ENCODE measurements around the gene HORMAD1.
"Not testable (repeated sequence)": the region's sequence is repeated elsewhere in the genome, so short reads cannot be mapped to it uniquely, and the experiment has no call there.

HORMAD1 gene, protein sequence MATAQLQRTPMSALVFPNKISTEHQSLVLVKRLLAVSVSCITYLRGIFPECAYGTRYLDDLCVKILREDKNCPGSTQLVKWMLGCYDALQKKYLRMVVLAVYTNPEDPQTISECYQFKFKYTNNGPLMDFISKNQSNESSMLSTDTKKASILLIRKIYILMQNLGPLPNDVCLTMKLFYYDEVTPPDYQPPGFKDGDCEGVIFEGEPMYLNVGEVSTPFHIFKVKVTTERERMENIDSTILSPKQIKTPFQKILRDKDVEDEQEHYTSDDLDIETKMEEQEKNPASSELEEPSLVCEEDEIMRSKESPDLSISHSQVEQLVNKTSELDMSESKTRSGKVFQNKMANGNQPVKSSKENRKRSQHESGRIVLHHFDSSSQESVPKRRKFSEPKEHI
- total RNA-seq: 0 to 0.67 (median 0.32) reads per million in 9 experiments

DNA sequence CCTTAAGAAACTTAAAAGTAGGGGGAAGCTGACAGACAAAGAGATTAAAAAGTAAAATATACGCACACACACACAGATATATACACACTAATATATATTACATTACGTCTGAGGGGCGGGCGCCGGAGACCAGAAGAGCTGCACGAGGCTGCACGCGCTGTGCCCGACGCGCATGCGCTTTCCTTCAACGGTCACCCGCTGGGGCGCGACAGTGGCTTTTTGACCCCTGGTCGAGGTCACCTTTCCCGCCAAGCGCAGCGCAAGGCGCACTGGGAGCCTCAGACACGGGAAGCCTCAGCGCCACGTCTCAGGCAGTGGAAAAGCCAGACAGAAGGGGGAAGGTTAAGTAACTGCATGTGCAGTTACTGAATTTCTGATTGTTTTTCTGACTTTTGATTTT is at the start of gene HORMAD1:
HORMAD1 (minus strand) TSS at position 193 of the 400 bp plus-strand sequence. CDS start 1,390 bp downstream, outside the sequence.
- H3K27ac Mint-ChIP-seq: no peak within 1 kb of the TSS
- no peak within 1 kb of the TSS for H3K4me3 Mint-ChIP-seq
- DNase-seq (no peak), ATAC-seq (replicated peaks) (no peak)
- no peaks in the 10 kb centered on the region for H3K36me3 Mint-ChIP-seq (ENCODE audit: insufficient read depth)
- no peaks in the 10 kb centered on the region for H3K27me3 Mint-ChIP-seq
- H3K9me3 Mint-ChIP-seq: no peaks in the 10 kb centered on the region
- peaks cover 0 to 6% of the 10 kb centered on the region in 2 donors for H3K4me1 Mint-ChIP-seq (ENCODE audit: low read depth in 2 of 2)

DNA sequence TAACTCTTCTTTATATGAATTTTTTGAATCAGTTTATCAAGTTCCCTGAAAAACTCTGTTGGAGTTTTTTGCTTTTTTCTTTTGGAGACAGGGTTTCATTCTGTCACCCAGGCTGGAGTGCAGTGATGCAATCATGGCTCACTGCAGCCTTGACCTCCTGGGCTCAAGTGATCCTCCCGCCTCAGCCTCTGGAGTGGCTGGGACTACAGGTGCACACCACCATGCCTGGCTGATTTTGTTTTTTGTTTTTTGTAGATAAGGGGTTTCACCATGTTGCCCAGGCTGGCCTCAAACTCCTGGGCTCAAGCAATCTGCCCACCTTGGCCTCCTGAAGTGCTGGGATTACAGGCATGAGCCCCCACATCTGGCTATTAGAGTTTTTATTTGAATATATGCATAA is 47.0 kb upstream of the HORMAD1 start:
- peaks cover 10% of the 10 kb centered on the region for H3K36me3 Mint-ChIP-seq (ENCODE audit: insufficient read depth)
- not testable (repeated sequence) for H3K4me3 Mint-ChIP-seq; H3K9me3 Mint-ChIP-seq; DNase-seq; ATAC-seq (replicated peaks); H3K27me3 Mint-ChIP-seq
- peak overlapping the region in 1 of 2 donors; percentile 87 for H3K27ac Mint-ChIP-seq
- H3K4me1 Mint-ChIP-seq (ENCODE audit: low read depth in 2 of 2): peaks cover 32 to 41% of the 10 kb centered on the region in 2 donors

DNA sequence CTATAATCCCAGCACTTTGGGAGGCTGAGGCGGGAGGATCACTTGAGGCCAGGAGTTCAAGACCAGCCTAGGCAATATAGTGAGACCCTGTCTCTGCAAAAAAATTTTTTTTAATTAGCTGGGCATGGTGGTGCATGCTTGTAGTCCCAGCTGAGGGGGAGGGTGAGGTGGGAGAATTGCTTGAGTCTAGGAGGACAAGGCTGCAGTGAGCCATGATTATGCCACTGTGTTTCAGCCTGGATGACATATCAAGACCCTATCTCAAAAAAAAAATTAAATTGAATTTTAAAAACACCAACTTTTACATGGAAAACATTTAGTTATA is 45.2 kb upstream of the HORMAD1 start:
- H3K27ac Mint-ChIP-seq: peak overlapping the region; percentile 96 to 97
- H3K36me3 Mint-ChIP-seq (ENCODE audit: insufficient read depth): peaks cover 13% of the 10 kb centered on the region
- H3K4me3 Mint-ChIP-seq: peak overlapping the region; percentile 89 to 96
- not testable (repeated sequence) for ATAC-seq (replicated peaks); H3K9me3 Mint-ChIP-seq; H3K27me3 Mint-ChIP-seq; DNase-seq
- peaks cover 30 to 40% of the 10 kb centered on the region in 2 donors for H3K4me1 Mint-ChIP-seq (ENCODE audit: low read depth in 2 of 2)

DNA sequence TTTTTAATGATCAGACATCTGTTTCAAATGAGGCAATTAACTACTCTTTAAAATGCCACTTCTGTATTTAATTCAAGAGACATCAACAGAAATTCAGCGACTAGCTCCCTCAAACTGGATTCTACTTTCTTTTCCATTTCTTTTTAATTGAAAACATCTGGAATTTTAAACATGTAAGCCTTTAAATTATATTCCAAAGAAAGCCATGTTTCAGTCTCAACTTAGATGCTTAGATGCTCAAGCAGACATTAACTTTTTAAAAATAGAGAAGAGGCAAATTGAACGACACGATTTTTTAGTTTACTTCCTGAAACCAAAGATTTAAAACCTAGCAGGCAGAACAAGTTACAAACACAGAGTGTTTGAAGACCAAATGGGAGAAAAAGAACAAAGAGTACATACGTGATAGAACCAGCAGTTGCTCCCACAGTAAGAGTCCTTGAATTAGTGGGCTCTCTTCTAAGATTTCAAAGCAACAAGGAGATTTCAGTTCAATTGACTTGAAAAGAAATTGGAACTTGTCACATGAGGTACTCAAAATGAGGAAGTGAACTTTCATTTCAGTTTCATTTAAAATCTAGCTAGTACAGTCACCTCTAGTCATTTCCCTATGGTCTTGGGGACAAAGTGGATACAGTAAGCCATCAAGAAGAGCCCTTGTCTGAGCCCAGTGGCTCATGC is 44.7 kb upstream of the HORMAD1 start, which contains the start of gene CTSS:
CTSS (minus strand) TSS at position 483 of the 681 bp plus-strand sequence. CDS start 1,015 bp downstream, outside the sequence.
- ATAC-seq (replicated peaks): peak; percentile 67
- Mint-ChIP-seq H3K9me3 (no peaks in the 10 kb centered on the region), H3K4me3 (peak within 1 kb of the TSS; percentile 89 to 96), H3K27me3 (no peaks in the 10 kb centered on the region), H3K36me3 (ENCODE audit: insufficient read depth) (peaks cover 14% of the 10 kb centered on the region), H3K4me1 (ENCODE audit: low read depth in 2 of 2) (peaks cover 28 to 39% of the 10 kb centered on the region in 2 donors), H3K27ac (peak within 1 kb of the TSS; percentile 96 to 97)
- peak in 1 of 3 experiments; percentile 7 for DNase-seq

DNA sequence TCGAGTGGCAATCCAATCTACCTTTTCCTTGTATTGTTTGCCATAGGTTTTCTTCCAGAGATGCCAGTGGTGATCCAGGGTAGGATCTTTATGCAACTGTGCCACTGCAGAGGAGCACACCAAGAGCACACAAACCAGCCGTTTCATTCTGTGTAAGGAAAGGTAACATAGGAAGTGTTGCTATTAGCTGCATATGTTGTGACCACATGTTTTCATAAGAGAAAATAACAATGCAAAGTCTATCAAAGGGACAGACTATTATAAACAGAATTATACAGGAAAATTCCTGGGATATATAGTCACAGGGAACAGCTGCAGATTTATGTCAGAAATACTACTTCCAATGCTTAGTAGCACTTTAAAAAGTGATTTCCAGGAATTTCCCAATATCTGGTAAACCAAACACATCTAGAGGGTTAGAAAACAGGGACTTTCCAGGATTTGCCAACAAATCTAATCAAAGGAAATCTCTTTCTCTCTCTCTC is 44.0 kb upstream of the HORMAD1 start:
- H3K4me1 Mint-ChIP-seq (ENCODE audit: low read depth in 2 of 2): peaks cover 31 to 42% of the 10 kb centered on the region in 2 donors
- no peaks in the 10 kb centered on the region for H3K27me3 Mint-ChIP-seq
- DNase-seq: peak in 1 of 3 experiments; percentile 5
- H3K36me3 Mint-ChIP-seq (ENCODE audit: insufficient read depth): peaks cover 18% of the 10 kb centered on the region
- no peaks in the 10 kb centered on the region for H3K9me3 Mint-ChIP-seq
- peak; percentile 79 for ATAC-seq (replicated peaks)
- peak overlapping the region; percentile 96 to 97 for H3K27ac Mint-ChIP-seq
- peak overlapping the region; percentile 89 to 96 for H3K4me3 Mint-ChIP-seq

DNA sequence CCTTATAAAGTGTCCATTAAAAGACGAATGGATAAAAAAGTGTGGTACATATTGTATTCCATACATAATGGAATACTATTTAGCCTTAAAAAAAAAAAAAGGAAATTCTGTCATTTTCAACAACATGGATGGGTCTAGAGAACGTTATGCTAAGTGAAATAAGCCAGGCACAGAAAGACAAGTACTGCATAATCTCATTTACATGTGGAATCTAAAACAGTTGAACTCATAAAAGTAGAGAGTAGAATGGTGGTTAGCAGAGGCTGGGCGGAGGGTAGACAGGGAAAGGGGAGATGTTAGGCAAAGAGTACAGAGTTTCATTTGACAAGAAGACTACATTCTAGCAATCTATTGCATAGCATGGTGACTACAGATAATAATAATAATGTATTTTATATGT is 42.3 kb upstream of the HORMAD1 start:
- H3K4me1 Mint-ChIP-seq (ENCODE audit: low read depth in 2 of 2): peaks cover 31 to 45% of the 10 kb centered on the region in 2 donors
- DNase-seq (no peak), ATAC-seq (replicated peaks) (no peak)
- peaks cover 20% of the 10 kb centered on the region for H3K36me3 Mint-ChIP-seq (ENCODE audit: insufficient read depth)
- peak overlapping the region; percentile 7 to 21 for H3K4me3 Mint-ChIP-seq
- H3K27ac Mint-ChIP-seq: peak overlapping the region in 1 of 2 donors; percentile 2
- no peaks in the 10 kb centered on the region for H3K9me3 Mint-ChIP-seq
- no peaks in the 10 kb centered on the region for H3K27me3 Mint-ChIP-seq

DNA sequence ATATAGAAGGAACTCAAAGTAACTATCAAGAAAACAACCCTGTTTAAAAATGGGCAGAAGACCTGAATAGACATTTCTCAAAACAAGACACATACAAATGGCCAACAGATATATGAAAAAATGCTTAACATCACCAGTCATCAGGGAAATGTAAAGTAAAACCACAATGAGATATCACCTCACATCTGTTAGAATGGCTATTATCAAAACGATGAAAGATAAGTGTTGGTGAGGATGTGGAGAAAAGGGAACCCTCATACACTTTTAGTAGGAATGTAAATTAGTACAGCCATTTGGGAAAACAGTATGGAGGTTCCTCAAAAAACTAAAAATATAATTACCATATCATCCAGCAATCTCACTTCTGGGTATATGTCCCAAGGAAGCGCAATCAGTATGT is 41.9 kb upstream of the HORMAD1 start:
- H3K27me3 Mint-ChIP-seq: no peaks in the 10 kb centered on the region
- ATAC-seq (replicated peaks) (no peak), DNase-seq (no peak)
- H3K36me3 Mint-ChIP-seq (ENCODE audit: insufficient read depth): peaks cover 24% of the 10 kb centered on the region
- H3K4me1 Mint-ChIP-seq (ENCODE audit: low read depth in 2 of 2): peaks cover 31 to 45% of the 10 kb centered on the region in 2 donors
- H3K4me3 Mint-ChIP-seq: peak overlapping the region; percentile 13 to 21
- H3K27ac Mint-ChIP-seq: peak overlapping the region; percentile 2 to 36
- no peaks in the 10 kb centered on the region for H3K9me3 Mint-ChIP-seq

DNA sequence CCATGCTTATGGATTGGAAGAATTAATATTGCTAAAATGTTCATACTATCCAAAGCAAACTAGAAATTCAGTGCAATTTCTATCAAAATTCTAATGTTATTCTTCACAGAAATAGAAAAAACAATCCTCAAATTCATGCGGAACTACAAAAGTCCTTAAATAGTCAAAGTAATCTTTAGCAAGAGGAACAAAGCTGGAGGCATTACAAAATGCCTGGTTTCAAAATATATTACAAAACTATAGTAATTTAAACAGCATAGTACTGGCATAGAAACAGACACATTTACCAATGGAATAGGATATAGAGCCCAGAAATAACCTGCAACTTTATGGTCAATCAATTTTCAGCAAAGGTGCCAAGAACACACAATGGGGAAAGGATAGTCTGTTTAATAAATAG is 41.1 kb upstream of the HORMAD1 start:
- Mint-ChIP-seq H3K27ac (peak overlapping the region in 1 of 2 donors; percentile 36), H3K36me3 (ENCODE audit: insufficient read depth) (peaks cover 31% of the 10 kb centered on the region)
- DNase-seq: no peak

DNA sequence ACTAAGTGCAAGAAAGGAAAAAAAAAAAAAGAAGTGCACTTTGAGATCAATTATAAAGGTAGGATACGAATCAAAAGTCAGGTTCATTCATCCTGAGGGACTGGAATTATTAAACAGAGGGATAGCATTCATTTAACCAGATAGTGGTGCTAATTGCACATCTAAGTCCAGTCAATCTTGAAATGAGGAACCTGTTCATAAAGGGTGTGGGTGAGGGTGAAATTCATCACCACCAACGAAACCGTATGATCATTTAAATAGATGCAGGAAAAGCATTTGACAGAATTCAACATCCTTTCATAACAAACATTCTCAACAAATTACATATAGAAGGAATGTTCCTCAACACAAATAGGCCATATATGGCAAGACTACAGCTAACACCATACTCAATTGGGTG is 39.3 kb upstream of the HORMAD1 start:
- peak overlapping the region in 1 of 2 donors; percentile 29 for H3K4me3 Mint-ChIP-seq
- no peak for DNase-seq
- H3K27ac Mint-ChIP-seq: no peak overlapping the region
- H3K9me3 Mint-ChIP-seq: no peaks in the 10 kb centered on the region
- no peak for ATAC-seq (replicated peaks)
- H3K36me3 Mint-ChIP-seq (ENCODE audit: insufficient read depth): peaks cover 43% of the 10 kb centered on the region
- no peaks in the 10 kb centered on the region for H3K27me3 Mint-ChIP-seq
- peaks cover 25 to 39% of the 10 kb centered on the region in 2 donors for H3K4me1 Mint-ChIP-seq (ENCODE audit: low read depth in 2 of 2)

More for the DNA sequence above, 41.1 kb upstream of the HORMAD1 start:
- Mint-ChIP-seq H3K4me1 (ENCODE audit: low read depth in 2 of 2) (peaks cover 31 to 45% of the 10 kb centered on the region in 2 donors), H3K4me3 (peak overlapping the region in 1 of 2 donors; percentile 55), H3K9me3 (no peaks in the 10 kb centered on the region), H3K27me3 (no peaks in the 10 kb centered on the region)
- ATAC-seq (replicated peaks): no peak

DNA sequence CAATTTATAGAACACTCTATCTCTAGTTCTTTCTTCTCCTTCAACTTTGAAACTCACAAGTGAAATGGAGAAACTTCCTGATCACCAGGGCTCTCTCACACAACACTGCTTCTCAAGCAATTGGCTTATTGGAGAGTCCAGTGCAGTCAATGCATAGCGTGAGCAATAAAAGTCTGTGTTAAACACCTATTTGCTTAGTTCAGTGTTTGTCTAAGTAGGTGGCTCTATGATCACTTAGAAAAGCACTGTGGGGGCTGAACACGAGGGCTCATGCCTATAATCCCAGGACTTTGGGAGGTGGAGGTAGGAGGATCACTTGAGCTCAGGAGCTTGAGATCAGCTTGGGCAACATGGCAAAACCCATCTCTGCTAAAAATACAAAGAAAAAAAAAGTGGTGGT is 32.7 kb upstream of the HORMAD1 start:
- ATAC-seq (replicated peaks): no peak
- Mint-ChIP-seq H3K4me3 (no peak overlapping the region), H3K9me3 (no peaks in the 10 kb centered on the region), H3K36me3 (ENCODE audit: insufficient read depth) (peaks cover 76% of the 10 kb centered on the region), H3K4me1 (ENCODE audit: low read depth in 2 of 2) (no peaks in the 10 kb centered on the region), H3K27ac (no peak overlapping the region), H3K27me3 (no peaks in the 10 kb centered on the region)
- no peak for DNase-seq

DNA sequence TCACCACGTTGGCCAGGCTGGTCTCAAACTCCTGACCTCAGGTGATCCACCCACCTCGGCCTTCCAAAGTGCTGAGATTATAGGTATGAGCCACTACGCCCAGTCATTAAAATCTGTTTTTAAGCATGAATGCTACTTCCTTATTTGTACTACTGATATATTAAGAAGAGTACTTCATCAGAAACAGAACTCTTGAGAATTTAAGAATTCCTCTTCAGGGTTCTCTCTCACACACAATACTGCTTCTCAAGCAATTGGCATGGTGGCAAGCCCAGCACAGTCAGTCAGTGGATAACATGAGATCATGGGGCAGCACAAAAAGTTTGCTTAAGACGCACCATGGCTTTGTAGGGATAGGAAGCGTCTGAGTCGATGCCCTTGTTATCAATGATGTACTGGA is 30.7 kb upstream of the HORMAD1 start:
- Mint-ChIP-seq H3K36me3 (ENCODE audit: insufficient read depth) (peaks cover 60% of the 10 kb centered on the region), H3K4me1 (ENCODE audit: low read depth in 2 of 2) (no peaks in the 10 kb centered on the region), H3K27ac (no peak overlapping the region), H3K9me3 (no peaks in the 10 kb centered on the region), H3K4me3 (no peak overlapping the region), H3K27me3 (no peaks in the 10 kb centered on the region)
- ATAC-seq (replicated peaks) (no peak), DNase-seq (no peak)

DNA sequence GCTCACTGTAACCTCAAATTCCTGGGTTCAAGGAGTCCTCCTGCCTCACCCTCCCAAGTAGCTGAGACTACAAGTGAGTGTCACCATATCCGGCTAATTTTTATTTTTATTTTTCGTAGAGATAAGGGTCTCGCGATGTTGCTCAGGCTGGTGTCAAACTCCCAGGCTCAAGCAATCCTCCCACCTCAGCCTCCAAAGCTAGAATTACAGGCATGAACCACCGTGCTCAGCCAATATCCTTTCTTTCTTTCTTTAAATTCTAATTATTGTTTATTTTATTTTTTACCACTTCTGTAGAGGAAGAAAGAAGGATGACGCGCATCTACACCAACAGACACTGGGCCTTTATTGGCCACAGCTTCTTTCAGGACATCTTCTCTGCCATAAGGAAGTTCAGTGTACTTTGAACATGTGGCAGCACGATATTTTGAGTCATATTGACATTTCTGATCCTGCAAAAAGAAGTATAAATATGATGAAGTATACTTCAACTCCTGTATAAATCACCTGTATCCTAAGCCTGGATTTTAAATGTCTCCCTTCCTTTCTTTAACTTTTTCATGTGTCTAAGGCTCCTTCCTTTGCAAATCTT is 29.1 kb upstream of the HORMAD1 start:
- H3K27me3 Mint-ChIP-seq: no peaks in the 10 kb centered on the region
- H3K27ac Mint-ChIP-seq: peak overlapping the region in 1 of 2 donors; percentile 42
- DNase-seq (no peak), ATAC-seq (replicated peaks) (no peak)
- H3K4me3 Mint-ChIP-seq: no peak overlapping the region
- no peaks in the 10 kb centered on the region for H3K9me3 Mint-ChIP-seq
- H3K4me1 Mint-ChIP-seq (ENCODE audit: low read depth in 2 of 2): no peaks in the 10 kb centered on the region
- peaks cover 46% of the 10 kb centered on the region for H3K36me3 Mint-ChIP-seq (ENCODE audit: insufficient read depth)

Measured in effector memory CD8-positive, alpha-beta T cell (primary cell).